ENCODE measurements around the gene FAM120AOS.

GRCh38 chr9:93413530-93413929 lies 39.9 kb downstream of the FAM120AOS start:
- TF ChIP-seq CTCF (IDR thresholded peaks at IDR 0.05): no peak
- no peak for TF ChIP-seq POLR2A (IDR thresholded peaks at IDR 0.05)
- TF ChIP-seq EP300 (IDR thresholded peaks at IDR 0.05): no peak
